Peyer's patch (tissue), 4 donors: ENCODE measurements around the gene COCH.

Source experiments
- POLR2A ChIP-seq, 2 donors: fragments of 450-650 bp; IDR thresholded peaks; one replicate each; pipeline ENCODE4 v1.5.1; 2017; ENCODE audit warnings: antibody characterized with exemption in 2 of 2, mild to moderate bottlenecking in 2 of 2, moderate library complexity in 2 of 2
- TF ChIP-seq, protein P1 (sequence below), 6 experiments: fragments of 450-650 bp in 4 of 6; fragments of 200-600 bp in 2 of 6; sonication (generic) in 1 of 6; IDR thresholded peaks; one replicate each; pipeline ENCODE4 v1.5.1; 2017 to 2019; ENCODE audit warnings: antibody characterized with exemption in 6 of 6, mild to moderate bottlenecking in 3 of 6, moderate library complexity in 1 of 6

DNA sequence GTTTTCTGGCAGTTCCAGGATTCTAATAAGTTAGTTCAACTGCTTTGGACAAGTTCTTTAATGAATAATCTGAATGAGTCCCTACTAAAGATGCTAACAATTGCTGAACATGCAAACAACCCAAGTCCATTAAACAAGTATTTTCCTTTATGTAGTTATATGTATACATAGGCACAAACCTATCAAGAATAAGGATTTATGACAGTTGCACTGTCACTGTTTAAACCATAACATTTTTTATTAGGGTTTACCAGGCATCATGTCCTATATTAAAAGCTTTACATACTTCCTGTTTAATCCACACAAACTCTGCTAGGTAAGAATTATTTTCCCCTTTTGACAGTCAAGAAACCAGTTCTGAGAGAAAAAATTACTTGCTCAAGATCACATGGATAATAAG lies 31.9 kb upstream of the COCH start:
- TF ChIP-seq, protein P1, sequence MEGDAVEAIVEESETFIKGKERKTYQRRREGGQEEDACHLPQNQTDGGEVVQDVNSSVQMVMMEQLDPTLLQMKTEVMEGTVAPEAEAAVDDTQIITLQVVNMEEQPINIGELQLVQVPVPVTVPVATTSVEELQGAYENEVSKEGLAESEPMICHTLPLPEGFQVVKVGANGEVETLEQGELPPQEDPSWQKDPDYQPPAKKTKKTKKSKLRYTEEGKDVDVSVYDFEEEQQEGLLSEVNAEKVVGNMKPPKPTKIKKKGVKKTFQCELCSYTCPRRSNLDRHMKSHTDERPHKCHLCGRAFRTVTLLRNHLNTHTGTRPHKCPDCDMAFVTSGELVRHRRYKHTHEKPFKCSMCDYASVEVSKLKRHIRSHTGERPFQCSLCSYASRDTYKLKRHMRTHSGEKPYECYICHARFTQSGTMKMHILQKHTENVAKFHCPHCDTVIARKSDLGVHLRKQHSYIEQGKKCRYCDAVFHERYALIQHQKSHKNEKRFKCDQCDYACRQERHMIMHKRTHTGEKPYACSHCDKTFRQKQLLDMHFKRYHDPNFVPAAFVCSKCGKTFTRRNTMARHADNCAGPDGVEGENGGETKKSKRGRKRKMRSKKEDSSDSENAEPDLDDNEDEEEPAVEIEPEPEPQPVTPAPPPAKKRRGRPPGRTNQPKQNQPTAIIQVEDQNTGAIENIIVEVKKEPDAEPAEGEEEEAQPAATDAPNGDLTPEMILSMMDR (IDR thresholded peaks at IDR 0.05): no peak
- TF ChIP-seq POLR2A (IDR thresholded peaks at IDR 0.05): no peak
